GM12873 (cell line): Measurements from ENCODE around the gene VARS1.
A peak's percentile ranks its signal among the peaks of the same experiment; 100 is the strongest.

Experiments
- TF ChIP-seq, protein P1 (sequence below): IDR thresholded peaks from 2 replicates; pipeline ENCODE4 v1.5.1; 2012; ENCODE audit warnings: low read depth, mild to moderate bottlenecking, moderate library complexity, low read length, control low read depth; ENCODE audit not compliant: insufficient read depth; ENCODE audit errors: missing control alignments

VARS1 gene

DNA sequence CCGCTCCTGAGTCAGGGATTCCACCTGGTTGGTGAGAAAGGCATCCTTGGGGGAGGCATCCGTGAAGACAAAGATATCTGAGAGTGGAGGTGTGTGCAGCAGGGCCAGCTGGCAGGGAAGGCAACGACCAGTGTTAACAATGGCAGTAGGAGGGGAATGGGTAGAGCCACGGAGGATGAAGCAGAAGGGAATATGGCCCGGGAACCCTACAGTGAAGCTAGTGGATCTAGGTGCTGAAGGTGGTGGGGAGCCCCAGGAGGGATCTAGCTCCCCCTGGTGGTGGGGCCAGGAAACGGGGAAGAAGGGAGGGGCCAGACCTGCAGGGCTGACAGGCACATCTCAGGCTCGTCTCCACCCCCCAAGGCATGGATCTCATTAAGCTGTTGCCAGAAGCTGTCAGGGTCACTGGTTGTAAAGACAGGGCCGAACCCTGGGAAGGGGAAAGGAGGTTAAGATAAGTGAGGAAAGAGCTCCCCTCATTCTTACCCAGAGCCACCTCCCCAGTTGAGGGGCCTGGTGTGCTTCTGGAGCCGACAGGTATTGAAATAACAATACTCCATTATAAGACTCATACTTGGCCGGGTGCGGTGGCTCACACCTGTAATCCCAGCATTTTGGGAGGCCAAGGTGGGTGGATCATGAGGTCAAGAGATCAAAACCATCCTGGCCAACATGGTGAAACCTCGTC, 25.7 kb downstream of the VARS1 start:
- TF ChIP-seq, protein P1, sequence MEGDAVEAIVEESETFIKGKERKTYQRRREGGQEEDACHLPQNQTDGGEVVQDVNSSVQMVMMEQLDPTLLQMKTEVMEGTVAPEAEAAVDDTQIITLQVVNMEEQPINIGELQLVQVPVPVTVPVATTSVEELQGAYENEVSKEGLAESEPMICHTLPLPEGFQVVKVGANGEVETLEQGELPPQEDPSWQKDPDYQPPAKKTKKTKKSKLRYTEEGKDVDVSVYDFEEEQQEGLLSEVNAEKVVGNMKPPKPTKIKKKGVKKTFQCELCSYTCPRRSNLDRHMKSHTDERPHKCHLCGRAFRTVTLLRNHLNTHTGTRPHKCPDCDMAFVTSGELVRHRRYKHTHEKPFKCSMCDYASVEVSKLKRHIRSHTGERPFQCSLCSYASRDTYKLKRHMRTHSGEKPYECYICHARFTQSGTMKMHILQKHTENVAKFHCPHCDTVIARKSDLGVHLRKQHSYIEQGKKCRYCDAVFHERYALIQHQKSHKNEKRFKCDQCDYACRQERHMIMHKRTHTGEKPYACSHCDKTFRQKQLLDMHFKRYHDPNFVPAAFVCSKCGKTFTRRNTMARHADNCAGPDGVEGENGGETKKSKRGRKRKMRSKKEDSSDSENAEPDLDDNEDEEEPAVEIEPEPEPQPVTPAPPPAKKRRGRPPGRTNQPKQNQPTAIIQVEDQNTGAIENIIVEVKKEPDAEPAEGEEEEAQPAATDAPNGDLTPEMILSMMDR = peak; percentile 93

DNA sequence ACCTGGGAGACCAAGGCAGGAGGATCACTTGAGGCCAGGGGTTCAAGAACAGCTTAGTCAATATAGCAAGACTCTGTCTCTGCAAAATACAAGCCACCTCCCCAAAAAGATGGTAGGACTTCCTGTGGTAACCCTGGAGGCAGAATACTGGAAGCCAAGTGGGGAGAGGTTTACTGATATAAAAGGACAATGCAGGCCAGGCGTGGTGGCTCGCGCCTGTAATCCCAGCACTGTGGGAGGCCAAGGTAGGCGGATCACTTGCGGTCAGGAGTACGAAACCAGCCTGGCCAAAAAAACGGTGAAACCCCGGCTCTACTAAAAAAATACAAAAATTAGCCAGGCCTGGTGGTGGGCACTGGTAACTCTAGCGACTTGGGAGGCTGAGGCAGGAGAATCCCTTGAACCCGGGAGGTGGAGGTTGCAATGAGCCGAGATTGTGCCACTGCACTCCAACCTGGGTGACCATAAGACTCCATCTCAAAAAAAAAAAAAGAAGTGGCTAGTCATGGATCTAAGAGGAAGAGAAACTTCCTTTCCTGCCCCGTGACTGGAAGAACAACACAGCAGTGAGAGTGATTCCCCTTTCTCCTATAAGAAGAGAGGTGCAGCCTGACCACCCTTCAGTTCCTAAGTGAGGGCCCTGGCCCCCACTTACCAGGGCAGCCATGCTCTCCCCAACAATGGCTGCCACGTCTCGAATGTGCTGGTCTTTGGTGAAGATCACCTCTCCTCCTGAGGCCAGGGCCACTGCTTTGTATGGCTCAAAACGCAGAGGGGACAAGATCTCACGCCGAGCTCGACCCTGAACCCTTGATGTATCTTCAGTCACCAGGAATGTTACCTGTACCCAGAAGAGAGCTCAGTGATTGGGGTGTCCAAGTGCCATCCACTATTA, 26.9 kb downstream of the VARS1 start:
- TF ChIP-seq, protein P1 = no peak

DNA sequence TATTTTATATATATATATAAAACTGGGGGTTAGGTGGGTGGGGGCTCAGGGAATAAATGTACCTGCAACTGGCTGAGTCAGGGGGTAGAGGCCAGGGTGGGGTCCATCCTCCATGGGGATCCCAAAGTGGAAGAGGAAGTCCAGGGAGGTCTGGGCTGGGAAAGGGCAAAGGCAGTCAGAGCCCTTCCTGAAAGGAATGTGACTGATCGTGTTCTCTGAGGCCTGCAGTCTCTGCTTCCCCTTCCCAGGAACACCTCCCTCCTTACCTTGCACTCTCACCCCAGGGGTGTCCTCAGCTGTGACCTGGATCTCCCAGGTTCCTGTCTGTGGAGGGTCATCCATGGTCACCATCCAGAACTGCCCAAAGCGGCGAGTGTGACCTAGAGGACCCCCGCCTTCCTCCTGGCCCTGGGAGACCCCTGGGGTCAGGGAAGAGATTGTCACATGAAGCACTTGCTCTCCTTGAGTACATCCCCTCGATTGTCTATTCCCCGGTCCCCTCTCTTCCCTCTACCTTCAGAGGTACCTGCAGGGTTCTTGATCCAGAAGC, 28.4 kb downstream of the VARS1 start:
- TF ChIP-seq, protein P1 = no peak

DNA sequence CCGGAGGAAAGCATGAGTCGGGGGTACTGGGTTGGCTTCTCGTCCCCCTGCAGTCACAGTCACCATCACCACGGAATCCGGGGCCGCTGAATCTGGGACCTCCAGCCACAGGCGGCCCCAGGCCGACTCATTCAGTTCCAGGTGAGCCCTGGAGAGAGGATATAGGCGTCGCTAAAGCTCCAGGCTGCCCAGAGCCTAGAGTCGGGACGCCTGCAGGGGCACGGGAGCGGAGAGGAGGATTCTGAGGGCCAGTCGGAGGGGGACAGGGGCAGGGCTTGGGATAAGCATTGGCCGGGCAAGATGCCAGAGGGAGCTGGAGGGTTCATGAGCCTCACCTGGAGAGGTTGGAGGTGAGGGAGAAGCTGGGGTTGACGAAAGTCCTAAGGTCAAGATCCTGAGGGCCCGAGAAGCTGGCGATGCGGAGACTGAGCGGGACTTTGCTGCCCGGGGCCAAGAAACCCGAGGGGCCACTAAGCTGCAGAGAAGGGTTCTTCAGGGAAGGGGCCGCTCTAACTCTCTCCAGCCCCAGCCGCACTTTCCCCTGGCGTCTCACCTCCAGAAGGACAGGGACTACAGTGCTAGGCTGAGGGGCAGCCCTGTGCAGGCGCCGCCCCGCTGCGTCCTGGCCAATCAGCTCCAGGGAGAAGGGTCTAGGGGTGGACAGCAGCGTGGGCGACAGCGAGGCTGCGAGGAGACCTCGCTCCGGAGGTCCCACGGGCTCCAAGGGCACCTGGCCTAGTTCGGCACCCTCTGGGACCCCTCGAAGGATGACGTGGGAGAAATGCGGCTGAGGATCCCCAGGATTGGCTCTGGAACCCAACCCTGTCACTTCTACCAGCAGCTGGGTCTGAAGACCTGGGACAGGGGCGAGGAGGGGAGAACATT, 29.4 kb downstream of the VARS1 start:
- TF ChIP-seq, protein P1 = no peak

DNA sequence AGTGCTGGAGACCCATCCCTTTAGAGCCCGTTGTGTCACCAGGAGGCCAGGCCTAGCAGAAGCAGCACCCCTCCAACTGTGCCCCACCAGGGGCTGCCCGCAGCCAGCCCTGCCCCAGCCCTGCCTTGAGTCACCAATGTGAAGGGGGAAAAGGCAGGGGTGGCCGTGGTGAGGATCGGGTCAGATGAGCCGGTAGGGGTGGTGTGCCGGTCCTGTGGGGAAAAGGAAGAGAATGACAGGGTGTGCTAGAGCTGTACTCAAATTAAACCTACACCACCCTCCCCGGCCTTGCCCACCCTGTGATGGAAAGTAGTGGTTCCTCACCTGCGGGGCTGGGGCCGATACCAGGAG, 30.0 kb downstream of the VARS1 start:
- TF ChIP-seq, protein P1 = no peak

DNA sequence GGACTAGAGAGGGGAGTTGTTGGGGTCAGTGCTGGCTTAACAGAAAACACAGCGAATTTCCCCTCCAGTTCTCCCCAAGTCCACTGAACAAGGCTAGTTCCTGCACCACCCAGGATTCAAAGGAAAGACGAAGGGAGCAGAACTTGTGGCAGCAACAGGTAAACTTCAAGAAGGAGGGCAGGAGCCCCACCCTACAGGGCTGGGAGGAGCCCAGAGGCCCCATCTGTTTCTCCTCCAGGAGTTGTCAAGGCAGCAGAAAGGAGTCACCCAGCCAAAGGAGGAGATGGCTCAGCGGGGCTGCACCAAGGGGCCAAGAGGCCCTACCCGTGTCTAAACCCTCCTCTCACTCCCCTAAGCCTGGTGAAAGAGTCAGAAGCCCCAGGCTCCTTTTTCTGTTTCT, 31.4 kb downstream of the VARS1 start:
- TF ChIP-seq, protein P1 = no peak
